MM.1S (cell line): ENCODE data around the gene HELZ2.

ENCODE experiments used
- DNase-seq: peaks from one replicate; pipeline ENCODE4 v3.0.0-alpha.2; 2015
- H2AFZ ChIP-seq: fragments of 300-600 bp; sonication (generic); 2 replicates; pipeline ENCODE4 v1.6.0; 2016; ENCODE audit warnings: antibody characterized with exemption, low read length
- H3F3A ChIP-seq: fragments of 300-600 bp; sonication (generic); 2 replicates; pipeline ENCODE4 v1.6.1; 2016; ENCODE audit warnings: mild to moderate bottlenecking, antibody characterized with exemption, low read length, moderate library complexity, mixed read lengths; ENCODE audit not compliant: insufficient read depth
- H3K27ac ChIP-seq: fragments of 300-600 bp; sonication (generic); 2 replicates; pipeline ENCODE4 v1.5.1; 2016; ENCODE audit warnings: mild to moderate bottlenecking, low read length
- H3K27me3 ChIP-seq: fragments of 300-600 bp; sonication (generic); replicated peaks from 2 replicates; pipeline ENCODE4 v1.6.0; 2016; ENCODE audit warnings: low read length; ENCODE audit not compliant: insufficient read depth
- H3K36me3 ChIP-seq: fragments of 300-600 bp; sonication (generic); replicated peaks from 2 replicates; pipeline ENCODE4 v1.6.1; 2016; ENCODE audit warnings: mild to moderate bottlenecking, low read length, mixed read lengths; ENCODE audit not compliant: insufficient read depth
- H3K4me1 ChIP-seq: fragments of 300-600 bp; sonication (generic); 2 replicates; pipeline ENCODE4 v1.6.1; 2016; ENCODE audit warnings: low read length, mixed read lengths
- H3K4me2 ChIP-seq: fragments of 300-600 bp; sonication (generic); 2 replicates; pipeline ENCODE4 v1.6.0; 2016; ENCODE audit warnings: low read depth, low read length
- H3K4me3 ChIP-seq: fragments of 300-600 bp; sonication (generic); 2 replicates; pipeline ENCODE4 v1.5.1; 2016; ENCODE audit warnings: low read length, mixed read lengths
- H3K79me2 ChIP-seq: fragments of 300-600 bp; sonication (generic); 2 replicates; pipeline ENCODE4 v1.6.1; 2016; ENCODE audit warnings: mixed run types, low read length, mixed read lengths
- H3K9ac ChIP-seq: fragments of 300-600 bp; sonication (generic); 2 replicates; pipeline ENCODE4 v1.6.1; 2016; ENCODE audit warnings: low read length, mixed read lengths
- H3K9me2 ChIP-seq: fragments of 300-600 bp; sonication (generic); replicated peaks from 2 replicates; pipeline ENCODE4 v1.6.1; 2016; ENCODE audit warnings: mild to moderate bottlenecking, low read length, mixed read lengths; ENCODE audit not compliant: insufficient read depth
- H3K9me3 ChIP-seq: fragments of 300-600 bp; sonication (generic); replicated peaks from 2 replicates; pipeline ENCODE4 v1.6.1; 2016; ENCODE audit warnings: mild to moderate bottlenecking, low read length, mixed read lengths; ENCODE audit not compliant: insufficient read depth
- H4K20me1 ChIP-seq: fragments of 300-600 bp; sonication (generic); 2 replicates; pipeline ENCODE4 v1.6.1; 2016; ENCODE audit warnings: mild to moderate bottlenecking, low read length, moderate library complexity, mixed read lengths; ENCODE audit not compliant: insufficient read depth
- CTCF ChIP-seq: fragments of 300-600 bp; sonication (generic); IDR thresholded peaks from 2 replicates; pipeline ENCODE4 v1.5.1; 2016; ENCODE audit warnings: antibody characterized with exemption, low read length, mixed read lengths
- EZH2 ChIP-seq: fragments of 300-600 bp; sonication (generic); optimal IDR thresholded peaks from 2 replicates; pipeline ENCODE3; 2017; ENCODE audit warnings: low read depth, mild to moderate bottlenecking, antibody characterized with exemption, low read length, mixed read lengths
- EZH2phosphoT487 ChIP-seq: fragments of 300-600 bp; sonication (generic); IDR thresholded peaks from 2 replicates; pipeline ENCODE4 v1.6.1; 2018; ENCODE audit warnings: antibody characterized with exemption, low read length

HELZ2 gene

GRCh38 chr20:63598479-63599395, 24.7 kb upstream of the HELZ2 start:
- H3K4me1 ChIP-seq = no peaks in the 10 kb centered on the region
- no peak overlapping the region for H3K27ac ChIP-seq
- H3K36me3 ChIP-seq = peaks cover 10% of the 10 kb centered on the region; the same call in 1 of the 2 replicates
- no peaks in the 10 kb centered on the region for H4K20me1 ChIP-seq
- DNase-seq = no peak
- H3K4me2 ChIP-seq = no peak overlapping the region
- no peaks in the 10 kb centered on the region for H3K79me2 ChIP-seq
- H2AFZ ChIP-seq = no peak overlapping the region
- H3K27me3 ChIP-seq = no peaks in the 10 kb centered on the region
- TF ChIP-seq CTCF (no peak), EZH2 (no peak), EZH2phosphoT487 (no peak)
- H3F3A ChIP-seq = no peaks in the 10 kb centered on the region
- H3K9me3 ChIP-seq = no peaks in the 10 kb centered on the region
- H3K4me3 ChIP-seq = no peak overlapping the region
- no peaks in the 10 kb centered on the region for H3K9me2 ChIP-seq
- H3K9ac ChIP-seq = no peak overlapping the region

- Histone ChIP-seq H3K27ac (no peak overlapping the region), H3K36me3 (peaks cover 7% of the 10 kb centered on the region; the same call in 1 of the 2 replicates), H3K4me2 (no peak overlapping the region), H3K27me3 (no peaks in the 10 kb centered on the region), H3K4me3 (no peak overlapping the region), H3F3A (no peaks in the 10 kb centered on the region), H3K79me2 (no peaks in the 10 kb centered on the region), H3K9me3 (no peaks in the 10 kb centered on the region), H2AFZ (no peak overlapping the region), H3K4me1 (no peaks in the 10 kb centered on the region), H3K9ac (no peak overlapping the region), H3K9me2 (no peaks in the 10 kb centered on the region), H4K20me1 (no peaks in the 10 kb centered on the region)
- DNase-seq = no peak
- no peak for TF ChIP-seq EZH2
- TF ChIP-seq EZH2phosphoT487 = no peak
- TF ChIP-seq CTCF = no peak
Observed at GRCh38 chr20:63597651-63598478, 23.8 kb upstream of the HELZ2 start.

- Histone ChIP-seq H3K27ac (no peak overlapping the region), H3K9me2 (no peaks in the 10 kb centered on the region), H3K9me3 (no peaks in the 10 kb centered on the region), H3K4me3 (no peak overlapping the region), H3K79me2 (no peaks in the 10 kb centered on the region), H4K20me1 (no peaks in the 10 kb centered on the region), H3K27me3 (no peaks in the 10 kb centered on the region), H3K4me1 (no peaks in the 10 kb centered on the region), H3K36me3 (no peaks in the 10 kb centered on the region; the same call in 1 of the 2 replicates), H2AFZ (no peak overlapping the region), H3K4me2 (no peak overlapping the region), H3F3A (no peaks in the 10 kb centered on the region), H3K9ac (no peak overlapping the region)
- no peak for DNase-seq
- TF ChIP-seq CTCF (no peak), EZH2phosphoT487 (no peak), EZH2 (no peak)
Observed at GRCh38 chr20:63596423-63596822, 22.4 kb upstream of the HELZ2 start.
